GM20000 (cell line): ENCODE results near the gene TSEN2.
"Not testable (repeated sequence)": the region's sequence is repeated elsewhere in the genome, so short reads cannot be mapped to it uniquely, and the experiment has no call there.

Experiments used
- DNase-seq: peaks from one replicate; pipeline ENCODE4 v3.0.0; 2012; ENCODE audit warnings: low spot score
- CTCF ChIP-seq: IDR thresholded peaks from 2 replicates; pipeline ENCODE4 v1.5.1; 2012; ENCODE audit warnings: mild to moderate bottlenecking, control low read depth; ENCODE audit errors: extremely low read depth, missing control alignments

The TSEN2 gene

GRCh38 chr3:12454816-12455121, 29.5 kb upstream of the TSEN2 start:
- no peak for DNase-seq
- no peak for TF ChIP-seq CTCF

GRCh38 chr3:12455740-12456139, 28.5 kb upstream of the TSEN2 start:
- no peak for DNase-seq
- TF ChIP-seq CTCF: no peak

GRCh38 chr3:12456441-12456840, 27.8 kb upstream of the TSEN2 start:
- TF ChIP-seq CTCF: no peak

GRCh38 chr3:12457380-12457779, 26.9 kb upstream of the TSEN2 start:
- DNase-seq: not testable (repeated sequence)

More at GRCh38 chr3:12456441-12456840, 27.8 kb upstream of the TSEN2 start:
- no peak for DNase-seq

GRCh38 chr3:12458901-12459300, 25.4 kb upstream of the TSEN2 start:
- DNase-seq: no peak

GRCh38 chr3:12460127-12460526, 24.2 kb upstream of the TSEN2 start:
- TF ChIP-seq CTCF: no peak
- no peak for DNase-seq

More at GRCh38 chr3:12458901-12459300, 25.4 kb upstream of the TSEN2 start:
- no peak for TF ChIP-seq CTCF

GRCh38 chr3:12461097-12461649, 23.1 kb upstream of the TSEN2 start:
- DNase-seq: no peak
- TF ChIP-seq CTCF: no peak

- DNase-seq: no peak
- no peak for TF ChIP-seq CTCF
Measured at GRCh38 chr3:12462159-12462947, 21.9 kb upstream of the TSEN2 start.
